Neuronal stem cell (in vitro differentiated cells): ENCODE measurements around the gene THBS1.

ENCODE experiments used
- DNase-seq: peaks from one replicate; pipeline ENCODE4 v3.0.0-alpha.2; 2013; ENCODE audit warnings: low spot score
- H2AFZ ChIP-seq: one replicate; pipeline ENCODE4 v1.6.1; 2013; ENCODE audit warnings: mild to moderate bottlenecking, low read length, inconsistent platforms
- H2AK5ac ChIP-seq: 2 replicates; pipeline ENCODE4 v1.6.1; 2013; ENCODE audit warnings: low read depth, mild to moderate bottlenecking, inconsistent platforms, low read length, moderate library complexity, mixed read lengths
- H2BK120ac ChIP-seq: 2 replicates; pipeline ENCODE4 v1.6.1; 2013; ENCODE audit warnings: low read depth, mild to moderate bottlenecking, inconsistent platforms, low read length, moderate library complexity, mixed read lengths
- H2BK12ac ChIP-seq: one replicate; pipeline ENCODE4 v1.6.1; 2013; ENCODE audit warnings: low read length, inconsistent platforms
- H2BK15ac ChIP-seq: 2 replicates; pipeline ENCODE4 v1.6.1; 2013; ENCODE audit warnings: mild to moderate bottlenecking, low read length, inconsistent platforms, mixed read lengths
- H2BK5ac ChIP-seq: one replicate; pipeline ENCODE4 v1.6.1; 2013; ENCODE audit warnings: inconsistent platforms, mild to moderate bottlenecking, low read length, moderate library complexity
- H3K14ac ChIP-seq: one replicate; pipeline ENCODE4 v1.6.1; 2013; ENCODE audit warnings: low read length, inconsistent platforms
- H3K18ac ChIP-seq: 2 replicates; pipeline ENCODE4 v1.6.1; 2013; ENCODE audit warnings: low read length, inconsistent platforms
- H3K23ac ChIP-seq: 2 replicates; pipeline ENCODE4 v1.6.1; 2013; ENCODE audit warnings: low read depth, mild to moderate bottlenecking, mixed read lengths, low read length, inconsistent platforms; ENCODE audit not compliant: poor library complexity
- H3K27ac ChIP-seq: replicated peaks from 3 replicates; pipeline ENCODE4 v1.5.1; 2013; ENCODE audit warnings: low read length, inconsistent platforms
- H3K27me3 ChIP-seq, 3 experiments: 2 replicates each; pipeline ENCODE4 v1.6.1; 2013; ENCODE audit warnings: low read length in 3 of 3, mild to moderate bottlenecking in 2 of 3, inconsistent platforms in 1 of 3, low read depth in 1 of 3, mixed read lengths in 1 of 3, moderate library complexity in 1 of 3; ENCODE audit not compliant: control insufficient read depth in 3 of 3, insufficient read depth in 3 of 3
- H3K36me3 ChIP-seq, 2 donors: replicated peaks in 1 of 2; 2 replicates each; pipeline ENCODE4 v1.6.1; 2013; ENCODE audit warnings: low read length in 2 of 2; ENCODE audit not compliant: control insufficient read depth in 2 of 2, insufficient read depth in 2 of 2
- H3K4ac ChIP-seq: 2 replicates; pipeline ENCODE4 v1.6.1; 2013; ENCODE audit warnings: inconsistent platforms, mild to moderate bottlenecking, low read length, moderate library complexity
- H3K4me1 ChIP-seq, 2 donors: 1 replicate in 1 of 2; 2 replicates in 1 of 2; pipeline ENCODE4 v1.6.1; 2013; ENCODE audit warnings: low read length in 2 of 2, low read depth in 1 of 2; ENCODE audit not compliant: control insufficient read depth in 2 of 2, insufficient read depth in 1 of 2
- H3K4me2 ChIP-seq: one replicate; pipeline ENCODE4 v1.6.1; 2013; ENCODE audit warnings: mild to moderate bottlenecking, low read length, inconsistent platforms; ENCODE audit not compliant: insufficient read depth, poor library complexity, severe bottlenecking
- H3K4me3 ChIP-seq, 2 donors: 2 replicates each; pipeline ENCODE4 v1.5.1; 2013; ENCODE audit warnings: low read length in 2 of 2, mild to moderate bottlenecking in 2 of 2, inconsistent platforms in 1 of 2, moderate library complexity in 1 of 2
- H3K79me1 ChIP-seq: one replicate; pipeline ENCODE4 v1.6.1; 2013; ENCODE audit warnings: low read depth, mild to moderate bottlenecking, inconsistent platforms, low read length, moderate library complexity
- H3K9ac ChIP-seq: one replicate; pipeline ENCODE4 v1.6.1; 2013; ENCODE audit warnings: mild to moderate bottlenecking, low read depth, low read length, inconsistent platforms; ENCODE audit not compliant: poor library complexity
- H3K9me3 ChIP-seq, 2 donors: replicated peaks in 1 of 2; 2 replicates each; pipeline versions ENCODE3 to v1.6.1; 2013; ENCODE audit warnings: low read length in 2 of 2, mild to moderate bottlenecking in 2 of 2, inconsistent platforms in 1 of 2, low read depth in 1 of 2, mixed read lengths in 1 of 2, moderate library complexity in 1 of 2; ENCODE audit not compliant: control insufficient read depth in 2 of 2, insufficient read depth in 1 of 2
- H4K8ac ChIP-seq: one replicate; pipeline ENCODE4 v1.6.1; 2013; ENCODE audit warnings: low read depth, mild to moderate bottlenecking, inconsistent platforms, low read length, moderate library complexity
- H4K91ac ChIP-seq: one replicate; pipeline ENCODE4 v1.6.1; 2013; ENCODE audit warnings: low read length, low read depth, mild to moderate bottlenecking, inconsistent platforms; ENCODE audit not compliant: poor library complexity
- WGBS, 2 donors: extraction: QIAGEN DNeasy Blood & Tissue Kit; methylation state at CpG; one replicate each; pipeline ENCODE4 v1.1.7; 2013; ENCODE audit warnings: missing lambda C conversion rate in 2 of 2, mixed read lengths in 1 of 2; ENCODE audit not compliant: insufficient read length in 2 of 2, insufficient replicate concordance in 1 of 2; ENCODE audit errors: extremely low coverage in 2 of 2; 5-methylcytosine and 5-hydroxymethylcytosine counted together

THBS1 gene

GRCh38 chr15:39588531-39589192 is 7.8 kb downstream of the THBS1 start:
- Histone ChIP-seq H3K27ac (no peak overlapping the region), H3K23ac (no peak overlapping the region), H3K14ac (no peak overlapping the region), H2BK15ac (no peak overlapping the region), H2BK5ac (no peak overlapping the region), H3K9me3 (no peaks in the 10 kb centered on the region), H2AFZ (no peak overlapping the region), H3K4me3 (no peak overlapping the region), H3K36me3 (peaks cover 64 to 100% of the 10 kb centered on the region in 2 donors), H3K4me1 (peaks cover 0 to 4% of the 10 kb centered on the region in 2 donors), H2BK12ac (no peak overlapping the region), H4K8ac (no peak overlapping the region), H2AK5ac (no peak overlapping the region), H4K91ac (no peak overlapping the region), H2BK120ac (no peak overlapping the region), H3K9ac (no peak overlapping the region), H3K27me3 (no peaks in the 10 kb centered on the region), H3K18ac (no peak overlapping the region), H3K4me2 (no peak overlapping the region), H3K4ac (no peak overlapping the region), H3K79me1 (no peaks in the 10 kb centered on the region)
- DNase-seq = no peak
- WGBS, 2 donors = no CpG with 5 or more reads among the region's 13 CpGs

DNA sequence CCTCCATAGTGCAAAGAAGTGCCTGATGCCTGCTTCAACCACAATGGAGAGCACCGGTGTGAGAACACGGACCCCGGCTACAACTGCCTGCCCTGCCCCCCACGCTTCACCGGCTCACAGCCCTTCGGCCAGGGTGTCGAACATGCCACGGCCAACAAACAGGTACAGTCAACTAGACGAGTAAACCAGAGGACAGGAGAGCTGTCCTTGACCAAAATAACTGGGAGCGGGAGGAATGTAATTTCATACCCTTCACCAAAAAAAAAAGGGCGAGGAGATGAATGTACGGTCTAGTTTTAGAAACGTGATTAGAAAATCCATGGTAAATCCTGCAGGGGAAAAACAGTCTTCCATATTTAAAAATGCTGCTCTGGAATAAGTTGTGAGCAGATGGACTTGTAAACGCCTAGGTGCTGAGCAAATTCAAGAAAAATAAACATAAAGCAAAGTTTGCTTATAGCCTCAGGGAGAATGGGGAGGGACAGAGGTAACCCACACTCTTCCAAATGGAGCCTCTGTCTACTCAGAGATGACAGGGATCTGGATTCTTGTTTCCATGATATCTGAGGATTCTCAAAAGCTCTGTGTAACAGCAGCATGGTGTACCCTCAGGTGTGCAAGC is 8.4 kb downstream of the THBS1 start:
- DNase-seq = no peak
- H3K36me3 ChIP-seq = peaks cover 63 to 100% of the 10 kb centered on the region in 2 donors
- no peak overlapping the region for H2BK5ac ChIP-seq
- H2BK120ac ChIP-seq = no peak overlapping the region
- no peak overlapping the region for H2AK5ac ChIP-seq
- no peaks in the 10 kb centered on the region for H3K27me3 ChIP-seq
- H3K4me1 ChIP-seq = no peaks in the 10 kb centered on the region
- no peaks in the 10 kb centered on the region for H3K79me1 ChIP-seq
- H4K8ac ChIP-seq = no peak overlapping the region
- WGBS, 2 donors = no CpG with 5 or more reads among the region's 14 CpGs
- no peak overlapping the region for H3K18ac ChIP-seq
- no peak overlapping the region for H3K27ac ChIP-seq
- H3K14ac ChIP-seq = peak overlapping the region; percentile 21
- no peak overlapping the region for H2AFZ ChIP-seq
- H3K4me3 ChIP-seq = no peak overlapping the region
- no peak overlapping the region for H3K4me2 ChIP-seq
- H2BK15ac ChIP-seq = no peak overlapping the region
- H3K4ac ChIP-seq = no peak overlapping the region
- no peak overlapping the region for H4K91ac ChIP-seq
- no peaks in the 10 kb centered on the region for H3K9me3 ChIP-seq
- H3K9ac ChIP-seq = no peak overlapping the region
- no peak overlapping the region for H2BK12ac ChIP-seq
- no peak overlapping the region for H3K23ac ChIP-seq

GRCh38 chr15:39589815-39590644 is 9.2 kb downstream of the THBS1 start:
- H3K18ac ChIP-seq = no peak overlapping the region
- H3K4me1 ChIP-seq = no peaks in the 10 kb centered on the region
- H3K9me3 ChIP-seq = no peaks in the 10 kb centered on the region
- H3K23ac ChIP-seq = no peak overlapping the region
- H2AK5ac ChIP-seq = no peak overlapping the region
- H4K8ac ChIP-seq = no peak overlapping the region
- H2AFZ ChIP-seq = no peak overlapping the region
- no CpG with 5 or more reads among the region's 13 CpGs for WGBS, 2 donors
- H2BK15ac ChIP-seq = no peak overlapping the region
- no peak overlapping the region for H4K91ac ChIP-seq
- H3K4me2 ChIP-seq = no peak overlapping the region
- H3K14ac ChIP-seq = peak overlapping the region; percentile 21
- H3K27ac ChIP-seq = no peak overlapping the region
- H3K4me3 ChIP-seq = no peak overlapping the region
- no peak overlapping the region for H2BK120ac ChIP-seq
- DNase-seq = no peak
- no peak overlapping the region for H3K4ac ChIP-seq
- peaks cover 63 to 100% of the 10 kb centered on the region in 2 donors for H3K36me3 ChIP-seq
- H2BK5ac ChIP-seq = no peak overlapping the region
- no peak overlapping the region for H3K9ac ChIP-seq
- H2BK12ac ChIP-seq = no peak overlapping the region
- no peaks in the 10 kb centered on the region for H3K27me3 ChIP-seq
- H3K79me1 ChIP-seq = no peaks in the 10 kb centered on the region
